ENCODE measurements around the gene SLC2A1.

SLC2A1 gene

GRCh38 chr1:42958488-42959319 lies at the start of gene SLC2A1:
SLC2A1 (minus strand) TSS chr1:42958868; CDS start chr1:42958651, 217 bp downstream.
- peak; percentile 96 for DNase-seq

DNA sequence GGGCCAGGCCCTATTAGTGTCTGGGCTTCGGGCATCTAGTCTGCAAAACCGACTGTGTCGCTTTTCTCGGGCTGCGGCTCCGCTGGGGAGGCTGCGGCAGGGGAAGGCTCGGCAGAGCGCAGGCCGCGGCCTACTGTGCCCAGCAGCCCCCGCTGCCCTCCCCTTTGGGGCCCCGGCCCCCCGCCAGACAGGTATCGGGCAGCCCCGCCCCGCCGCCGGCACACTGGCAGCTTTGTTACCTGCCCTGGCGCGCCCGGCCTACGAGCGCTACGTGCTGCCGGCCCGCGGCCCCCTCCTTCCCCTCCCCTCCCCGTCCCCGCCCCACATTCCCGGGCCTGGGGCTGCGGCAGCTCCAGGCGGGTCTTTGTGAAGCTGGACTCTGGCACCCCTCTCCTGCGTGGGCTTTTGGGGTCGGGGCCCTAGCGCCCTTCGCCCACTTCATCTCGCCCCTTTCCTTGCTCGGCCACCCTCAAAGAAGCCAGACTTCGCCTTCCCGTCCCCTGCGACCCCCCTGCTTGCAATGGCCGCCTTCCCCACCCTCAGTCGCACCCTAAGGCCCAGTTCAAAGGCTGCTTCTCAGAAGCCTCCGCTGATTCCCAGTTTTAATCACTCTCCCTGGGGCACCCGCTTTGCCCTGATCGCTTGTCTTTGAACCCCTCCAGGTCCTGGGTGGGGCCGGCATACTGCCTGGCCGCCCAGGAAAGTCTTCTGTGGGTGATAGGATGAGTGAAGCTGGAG lies 48.9 kb upstream of the SLC2A1 start:
- DNase-seq = no peak

DNA sequence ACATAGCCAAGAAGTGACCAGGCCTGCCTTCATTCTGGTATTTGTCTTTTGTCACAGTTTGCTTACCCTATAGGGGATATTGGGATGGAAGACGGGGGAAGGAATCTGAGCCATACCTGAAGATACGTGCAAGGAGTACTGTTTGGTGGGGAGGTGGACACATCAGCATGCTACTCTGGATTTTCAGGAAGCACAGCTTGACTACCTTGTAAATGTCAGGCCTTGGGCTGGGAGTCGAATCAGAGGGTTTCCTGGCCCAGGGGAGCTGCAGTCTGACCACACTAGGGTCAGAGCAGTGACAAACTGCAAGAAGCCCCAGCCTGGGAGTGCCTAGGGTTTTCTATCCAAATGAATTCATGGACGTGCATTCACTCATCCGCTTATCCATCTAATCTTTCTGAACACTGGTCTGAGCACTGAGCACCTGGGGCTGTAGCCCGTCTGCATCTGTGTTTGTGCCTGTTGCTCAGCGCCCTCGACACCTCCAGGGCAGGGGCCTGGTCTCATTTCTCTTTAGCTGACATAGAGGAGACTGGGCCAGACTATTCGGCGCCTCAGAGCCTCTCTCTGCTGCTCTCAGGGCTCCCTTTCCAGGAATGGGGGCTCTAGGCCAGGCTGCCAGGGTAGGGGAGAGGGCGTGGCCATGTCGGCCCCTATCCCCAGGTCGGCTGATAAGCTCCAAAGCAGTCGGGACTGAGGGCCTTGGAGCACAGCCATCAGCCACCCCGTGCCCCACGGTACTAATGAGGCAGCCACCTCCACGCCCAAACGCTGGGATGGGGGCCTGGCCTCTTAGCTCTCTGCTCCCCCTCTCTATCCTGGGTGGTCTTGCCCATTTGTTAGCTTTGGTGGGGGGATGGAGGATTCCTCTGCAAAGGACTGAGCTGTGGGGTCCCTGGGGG lies 47.0 kb upstream of the SLC2A1 start:
- DNase-seq = no peak

GRCh38 chr1:43004587-43005459 lies 46.2 kb upstream of the SLC2A1 start:
- DNase-seq = no peak

- no peak for DNase-seq
Observed at GRCh38 chr1:43002766-43003165, 44.1 kb upstream of the SLC2A1 start.

DNA sequence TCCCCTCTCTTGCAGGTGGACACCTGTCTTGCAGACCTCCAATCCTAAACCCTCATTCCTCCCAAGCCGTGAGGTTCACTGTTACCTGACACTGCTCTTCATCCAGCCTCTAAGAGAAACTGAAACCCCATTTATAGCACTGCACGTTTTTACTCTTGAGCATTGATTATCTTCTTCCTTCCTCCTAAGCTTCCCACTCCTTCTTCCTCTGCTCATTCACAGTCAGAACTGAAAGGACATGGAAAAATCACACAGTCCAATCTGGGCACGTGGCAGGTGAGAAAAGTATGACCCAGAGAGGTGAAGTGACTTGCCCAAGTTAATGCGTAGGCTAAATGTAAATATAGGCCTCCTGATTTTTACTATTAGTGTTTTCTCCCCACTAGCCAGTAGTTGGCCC lies 43.4 kb upstream of the SLC2A1 start:
- DNase-seq = no peak

- DNase-seq = no peak
Observed at GRCh38 chr1:43001434-43001833, 42.8 kb upstream of the SLC2A1 start.

- DNase-seq = no peak
Observed at GRCh38 chr1:43000271-43000670, 41.6 kb upstream of the SLC2A1 start.

DNA sequence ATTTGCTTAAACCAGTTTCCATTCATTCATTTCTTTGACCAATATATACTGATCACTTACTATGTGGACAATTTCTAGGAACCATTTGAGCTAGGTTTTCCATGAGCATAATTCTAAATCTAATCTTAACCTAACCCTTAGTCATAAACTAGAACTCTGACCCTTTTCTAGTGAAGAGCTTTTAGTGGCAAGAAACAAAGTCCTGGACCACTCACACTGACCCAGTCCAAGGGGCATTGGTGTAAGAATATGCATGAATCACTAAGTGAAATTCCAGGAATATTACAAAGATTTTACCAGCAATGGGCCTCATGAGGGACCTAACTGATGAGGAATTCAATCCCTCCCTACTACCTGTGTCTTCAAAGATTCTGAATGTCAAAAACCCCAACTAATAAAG lies 40.6 kb upstream of the SLC2A1 start:
- DNase-seq = no peak

DNA sequence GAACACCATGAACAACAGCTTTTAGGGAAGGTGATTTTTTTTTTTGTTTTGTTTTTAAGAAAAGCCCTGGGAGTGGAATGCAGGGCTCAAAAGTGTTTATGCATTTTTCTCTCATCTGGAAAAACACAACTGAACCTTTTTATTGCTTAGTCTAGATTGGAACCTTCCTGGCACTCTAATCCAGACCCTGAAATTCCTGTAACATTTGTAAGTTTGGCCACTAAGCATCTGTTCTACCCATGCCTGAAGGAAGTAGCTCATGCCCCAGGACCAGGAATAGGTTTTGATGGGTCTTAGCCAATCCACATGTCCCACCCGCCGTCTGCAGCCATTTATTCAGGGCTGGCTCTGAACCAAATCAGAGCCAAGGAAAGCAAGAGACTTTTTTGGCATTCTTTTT lies 39.7 kb upstream of the SLC2A1 start:
- no peak for DNase-seq

DNA sequence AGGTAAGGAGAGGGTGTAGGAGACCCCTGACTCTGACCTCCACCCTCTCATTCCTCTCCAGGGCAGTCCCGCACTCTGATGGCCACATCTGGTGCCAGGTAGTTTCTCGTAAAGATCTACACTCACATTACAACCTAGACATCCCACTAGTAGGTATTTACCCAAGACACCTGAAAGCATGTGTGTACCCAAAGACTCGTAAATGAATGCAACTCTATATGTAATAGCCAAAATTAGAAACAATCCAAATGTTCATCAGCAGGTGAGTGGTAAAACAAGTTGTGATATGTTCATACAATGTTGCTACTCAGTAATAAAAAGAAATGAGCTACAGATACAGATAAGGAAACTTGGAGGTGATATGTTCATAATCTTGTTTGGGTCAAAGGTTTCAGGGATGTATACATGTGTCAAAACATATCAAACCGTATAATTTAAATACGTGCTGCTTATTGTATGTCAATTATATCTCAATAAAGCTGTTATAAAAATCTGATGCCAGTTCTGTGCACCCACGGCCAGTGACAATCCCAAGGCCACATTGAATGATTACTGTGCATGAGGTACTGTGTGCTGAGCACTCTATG lies 37.8 kb upstream of the SLC2A1 start:
- DNase-seq = no peak

DNA sequence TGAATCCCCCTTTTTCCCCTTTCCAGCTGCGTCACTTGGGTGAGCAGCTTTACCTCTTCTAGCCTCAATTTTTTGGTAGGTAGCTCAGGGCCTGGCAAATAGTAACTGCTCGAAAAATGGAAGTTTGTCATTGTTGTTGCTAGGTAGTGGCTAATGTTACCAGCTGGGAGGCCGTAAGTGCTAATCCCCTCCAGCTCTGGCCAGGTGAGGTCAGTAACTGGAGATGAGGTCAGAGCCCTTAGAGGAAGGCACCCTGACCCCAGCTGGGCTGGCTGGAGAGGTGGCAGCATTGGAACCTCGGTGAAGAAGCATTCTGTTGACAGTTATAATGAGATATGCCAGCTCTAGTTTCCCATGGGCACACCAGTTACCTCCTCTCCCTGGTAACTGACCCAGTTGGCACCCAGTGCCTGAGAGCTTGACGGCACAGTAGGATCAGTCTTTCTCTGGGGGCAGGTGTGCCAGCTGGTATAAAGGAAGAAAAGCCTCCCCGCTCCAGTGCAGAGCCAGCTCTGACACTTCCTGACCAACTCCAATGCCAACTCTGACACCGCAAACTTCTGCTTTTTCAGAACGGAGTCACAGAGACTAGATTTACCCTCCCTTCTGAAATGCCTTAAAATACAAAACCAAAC lies 35.0 kb upstream of the SLC2A1 start:
- peak; percentile 4 to 48 for DNase-seq

GRCh38 chr1:42992054-42992571 lies 33.4 kb upstream of the SLC2A1 start:
- no peak for DNase-seq

DNA sequence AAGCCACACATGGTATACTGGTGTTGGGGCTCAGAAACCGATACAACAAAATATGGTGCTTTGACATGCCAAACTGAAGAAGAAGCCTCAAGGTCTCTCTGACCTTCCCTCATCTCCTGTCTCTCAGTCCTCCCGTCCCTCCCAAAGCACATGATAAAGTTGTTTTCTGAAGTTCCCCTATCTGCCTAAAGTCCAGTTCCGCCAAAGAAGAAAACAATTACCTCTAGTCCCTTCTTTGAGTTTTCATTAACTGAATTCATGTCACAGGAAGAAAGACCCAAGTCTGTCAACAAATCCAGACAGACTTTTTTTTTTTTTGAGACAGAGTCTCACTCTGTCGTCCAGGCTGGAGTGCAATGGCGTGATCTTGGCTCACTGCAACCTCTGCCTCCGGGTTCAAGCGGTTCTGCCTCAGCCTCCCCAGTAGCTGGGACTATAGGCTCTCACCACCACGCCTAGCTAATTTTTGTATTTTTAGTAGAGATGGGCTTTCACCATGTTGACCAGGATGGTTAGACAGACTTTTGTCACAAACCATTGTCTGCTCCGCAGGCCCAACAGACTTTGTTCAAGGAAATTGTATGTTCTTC lies 32.2 kb upstream of the SLC2A1 start:
- no peak for DNase-seq

GRCh38 chr1:42983693-42984092 lies 25.0 kb upstream of the SLC2A1 start:
- no peak for DNase-seq

- no peak for DNase-seq
Observed at GRCh38 chr1:42983253-42983652, 24.6 kb upstream of the SLC2A1 start.

GRCh38 chr1:42982641-42983040 lies 24.0 kb upstream of the SLC2A1 start:
- no peak for DNase-seq

DNA sequence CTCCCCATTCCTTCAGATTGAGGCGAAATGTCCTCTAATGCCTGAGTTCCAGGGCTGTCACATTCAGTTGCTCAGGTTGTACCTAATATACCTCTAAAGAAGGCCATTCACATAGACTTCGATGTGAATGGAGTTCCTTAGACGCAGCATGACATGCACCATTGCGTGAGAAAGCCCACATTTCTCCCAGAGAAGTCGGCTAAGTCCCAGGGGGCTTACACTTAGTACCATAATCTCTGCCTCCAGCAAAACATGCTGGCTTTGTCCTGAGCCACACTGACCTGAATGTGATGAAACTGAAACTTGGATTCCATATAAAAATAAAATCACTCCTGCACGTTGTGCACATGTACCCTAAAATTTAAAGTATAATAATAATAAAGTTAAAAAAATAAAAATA lies 23.2 kb upstream of the SLC2A1 start:
- DNase-seq = no peak

DNA sequence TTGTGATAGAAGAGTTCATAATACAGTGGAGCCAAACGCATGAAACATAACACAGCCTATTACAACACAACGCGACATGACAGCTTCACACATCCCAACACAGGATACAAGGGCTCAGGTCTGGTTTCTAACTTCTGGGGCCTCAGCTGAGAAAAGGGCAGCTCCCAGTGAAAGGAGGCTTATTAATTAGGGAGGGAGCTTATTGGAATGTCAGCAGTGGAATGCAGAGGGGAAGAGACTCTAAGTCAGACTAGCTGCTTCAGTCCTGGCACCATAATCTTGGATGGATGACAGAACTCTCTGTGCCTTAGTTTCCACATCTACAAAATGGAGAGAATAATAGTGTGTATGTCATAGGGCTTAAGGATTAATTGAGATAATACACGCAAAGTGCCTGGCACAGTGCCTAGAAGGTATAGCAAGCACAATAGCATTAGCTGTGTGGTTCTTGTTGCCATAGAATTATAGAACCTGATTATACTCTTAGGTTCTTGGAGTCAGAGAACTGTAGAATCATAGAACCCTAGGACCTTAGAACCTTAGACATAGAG lies 22.7 kb upstream of the SLC2A1 start:
- DNase-seq = no peak
